GM21576 (cell line): Measurements from ENCODE around the gene IMMP2L.
"Not testable (repeated sequence)": the region's sequence is repeated elsewhere in the genome, so short reads cannot be mapped to it uniquely, and the experiment has no call there.

Source experiments
- ATAC-seq: cut with Tn5 transposase; IDR thresholded peaks from one replicate; pipeline ENCODE4 v1.9.1; 2021; ENCODE audit warnings: mild to moderate bottlenecking, moderate library complexity; ENCODE audit not compliant: unreplicated experiment

The IMMP2L gene

GRCh38 chr7:111561904-111562732, at the start of gene IMMP2L:
Gene IMMP2L (minus strand): TSS chr7:111562492.
- ATAC-seq = peak; percentile 73

GRCh38 chr7:111609483-111610254, 47.4 kb upstream of the IMMP2L start:
- not testable (repeated sequence) for ATAC-seq

- no peak for ATAC-seq
Observed at GRCh38 chr7:111607621-111608020, 45.3 kb upstream of the IMMP2L start.

- ATAC-seq = no peak
Observed at GRCh38 chr7:111605246-111605645, 43.0 kb upstream of the IMMP2L start.

GRCh38 chr7:111600091-111600490, 37.8 kb upstream of the IMMP2L start:
- ATAC-seq = no peak

GRCh38 chr7:111595780-111596179, 33.5 kb upstream of the IMMP2L start:
- no peak for ATAC-seq

- ATAC-seq = no peak
Observed at GRCh38 chr7:111594602-111595001, 32.3 kb upstream of the IMMP2L start.

- ATAC-seq = no peak
Observed at GRCh38 chr7:111593343-111593742, 31.1 kb upstream of the IMMP2L start.

- no peak for ATAC-seq
Observed at GRCh38 chr7:111588065-111588433, 25.8 kb upstream of the IMMP2L start.

- ATAC-seq = no peak
Observed at GRCh38 chr7:111587410-111588064, 25.2 kb upstream of the IMMP2L start.

- ATAC-seq = no peak
Observed at GRCh38 chr7:111586711-111587409, 24.6 kb upstream of the IMMP2L start.

GRCh38 chr7:111581784-111582488, 19.6 kb upstream of the IMMP2L start:
- ATAC-seq = not testable (repeated sequence)

- not testable (repeated sequence) for ATAC-seq
Observed at GRCh38 chr7:111581207-111581606, 18.9 kb upstream of the IMMP2L start.

- ATAC-seq = no peak
Observed at GRCh38 chr7:111578754-111579153, 16.5 kb upstream of the IMMP2L start.

- no peak for ATAC-seq
Observed at GRCh38 chr7:111571720-111572119, 9.4 kb upstream of the IMMP2L start.

GRCh38 chr7:111568870-111569462, 6.7 kb upstream of the IMMP2L start:
- peak; percentile 81 for ATAC-seq

GRCh38 chr7:111568419-111568818, 6.1 kb upstream of the IMMP2L start:
- ATAC-seq = no peak

- no peak for ATAC-seq
Observed at GRCh38 chr7:111564078-111564477, 1.8 kb upstream of the IMMP2L start.

GRCh38 chr7:111561654-111561903, 713 bp downstream of the IMMP2L start:
- no peak for ATAC-seq
